Right cardiac atrium (tissue), 5 donors: ENCODE measurements around the gene DCTN4. TPM values are rescaled to one million over a fixed set of nuclear protein-coding genes. Genes with fewer than 3 reads are reported as not detected.

Experiments used
- ATAC-seq, 2 donors: fragments of 200-7000 bp; cut with Tn5 transposase; one replicate each; pipeline versions ENCODE4 v1.8.0 to v1.9.1; 2020; ENCODE audit warnings: moderate library complexity in 2 of 2, mild to moderate bottlenecking in 1 of 2
- DNase-seq, 3 donors: peaks; one replicate each; pipeline ENCODE4 v3.0.0-alpha.2; 2020
- H3K27ac ChIP-seq: one replicate; pipeline ENCODE4 v1.5.1; 2013; ENCODE audit warnings: mild to moderate bottlenecking, low read length, control low read depth, moderate library complexity
- H3K27me3 ChIP-seq: one replicate; pipeline ENCODE4 v1.6.1; 2013; ENCODE audit not compliant: control insufficient read depth, insufficient read depth
- H3K4me1 ChIP-seq: one replicate; pipeline ENCODE4 v1.6.1; 2013; ENCODE audit warnings: low read length; ENCODE audit not compliant: control insufficient read depth, insufficient read depth
- H3K4me3 ChIP-seq: one replicate; pipeline ENCODE4 v1.5.1; 2013; ENCODE audit warnings: low read length, control low read depth
- H3K9me3 ChIP-seq: one replicate; pipeline ENCODE4 v1.6.1; 2013; ENCODE audit warnings: low read length; ENCODE audit not compliant: control insufficient read depth
- WGBS: extraction: QIAGEN DNeasy Blood & Tissue Kit; methylation state at CpG from one replicate; pipeline ENCODE4 v1.1.7; 2013; 5-methylcytosine and 5-hydroxymethylcytosine counted together
- intact Hi-C, 4 donors: fragments of 100-400 bp; cut with DNase I; formaldehyde crosslinking; loops; one replicate each; pipeline versions ENCODE4 v1.11.0 to v1.14.0; 2022 to 2023
- polyA plus RNA-seq: library from polyadenylated mRNA; stranded (reverse); fragments of 200-250 nt; gene quantifications from one replicate; pipeline ENCODE4 v1.2.3, GENCODE V29; 2013
- total RNA-seq, 4 donors: library from RNA; stranded (reverse); fragmentation: NEBNext Ultra II Directional; extraction: Animal tissue kit (Norgen Biotek cat#: 25700); gene quantifications; one replicate each; pipeline ENCODE4 v1.2.1, GENCODE V29; 2021
- donor health status: healthy with polysubstance abuse.
- donor health status: DM: no; HTN: yes; CAD: no.
- donor health status: DM: no; HTN: no; CAD: no.
- donor health status: DM: no; HTN: yes; CAD: no; lungs with severe emphysema.
- donor health status: DM: yes; HTN: yes; CAD: no.

The DCTN4 gene
- total and polyA plus RNA-seq, 5 donors = 22.7 to 51.6 (median 44.5) TPM

DNA sequence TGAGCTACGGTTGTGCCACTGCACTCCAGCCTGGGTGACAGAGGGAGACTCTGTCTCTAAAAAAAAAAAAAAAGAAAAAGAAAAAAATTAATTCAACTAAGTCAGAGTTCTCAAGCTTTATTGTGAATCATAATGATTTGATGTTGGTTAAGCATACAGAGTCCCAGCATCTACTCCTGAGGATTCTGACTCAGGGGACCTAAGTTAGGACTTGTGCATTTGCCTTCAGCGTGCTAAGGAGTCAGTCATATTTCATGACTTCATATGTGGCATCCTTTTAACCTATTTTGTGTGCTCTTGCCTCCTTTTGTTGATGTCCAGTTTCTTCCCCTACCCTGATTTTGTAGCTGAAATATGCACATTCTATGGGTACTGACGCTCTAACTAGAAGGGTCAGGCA lies 94.9 kb downstream of the DCTN4 start:
- Histone ChIP-seq H3K4me3 (no peak overlapping the region), H3K27ac (no peak overlapping the region), H3K4me1 (peaks cover 7% of the 10 kb centered on the region), H3K9me3 (no peaks in the 10 kb centered on the region), H3K27me3 (no peaks in the 10 kb centered on the region)
- WGBS = 93% methylated on average over 3 of the region's 3 CpGs
- no peak for DNase-seq
- ATAC-seq = no peak
- intact Hi-C loops = no loop called here

DNA sequence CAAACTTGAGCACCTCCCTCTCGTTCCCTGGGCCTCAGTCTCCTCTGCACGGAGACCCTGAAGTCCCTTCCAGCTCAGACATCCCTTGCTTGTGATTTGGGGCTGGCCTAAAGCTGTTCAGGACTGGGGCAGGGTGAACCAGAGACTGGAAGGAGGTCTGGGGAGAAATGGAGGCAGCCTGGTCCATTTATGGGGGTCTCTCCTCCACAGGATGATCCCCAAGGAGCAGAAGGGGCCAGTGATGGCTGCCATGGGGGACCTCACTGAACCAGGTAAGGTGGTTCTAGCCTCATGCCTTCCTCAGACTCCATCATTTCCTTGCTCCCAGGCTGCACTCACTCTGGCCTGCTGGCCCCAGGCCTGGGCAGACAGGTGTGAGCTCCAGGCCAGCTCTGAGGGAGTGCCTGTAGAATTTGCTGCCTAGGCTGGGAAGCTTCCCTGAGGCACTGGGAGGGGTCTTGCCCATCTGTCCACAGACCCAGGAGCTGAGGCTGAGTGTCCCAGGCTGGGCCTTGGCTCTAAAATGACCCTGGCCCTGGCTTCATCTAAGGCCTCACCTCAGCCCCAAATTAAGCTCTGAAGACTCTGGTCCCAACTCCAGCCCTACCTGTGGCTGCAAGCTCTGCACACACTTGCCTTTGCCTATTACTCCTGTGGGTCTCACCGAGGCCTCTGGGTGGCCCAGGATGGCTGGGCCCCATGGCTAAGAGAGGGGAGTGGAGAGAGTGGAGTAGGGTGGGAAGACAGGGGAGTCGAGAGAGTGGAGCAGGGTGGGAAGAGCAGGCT lies 95.9 kb downstream of the DCTN4 start:
- Histone ChIP-seq H3K27me3 (no peaks in the 10 kb centered on the region), H3K27ac (no peak overlapping the region), H3K9me3 (no peaks in the 10 kb centered on the region), H3K4me3 (no peak overlapping the region), H3K4me1 (peaks cover 13% of the 10 kb centered on the region)
- 80% methylated on average over 4 of the region's 4 CpGs for WGBS
- DNase-seq (no peak), ATAC-seq (no peak)
- intact Hi-C loops = no loop called here

- Histone ChIP-seq H3K4me1 (peaks cover 13% of the 10 kb centered on the region), H3K27me3 (no peaks in the 10 kb centered on the region), H3K9me3 (no peaks in the 10 kb centered on the region), H3K4me3 (no peak overlapping the region), H3K27ac (no peak overlapping the region)
- 91% methylated on average over 10 of the region's 10 CpGs for WGBS
- DNase-seq (no peak), ATAC-seq (no peak)
- intact Hi-C loops = no loop called here
These were observed 96.8 kb downstream of the DCTN4 start for GRCh38 chr5:150661821-150662596.

GRCh38 chr5:150661086-150661485 lies 97.7 kb downstream of the DCTN4 start, which contains the start of gene MYOZ3:
Gene MYOZ3 (plus strand): TSS chr5:150661251. CDS start chr5:150662942, 1,691 bp downstream.
- Histone ChIP-seq H3K4me1 (peaks cover 13% of the 10 kb centered on the region), H3K4me3 (no peak within 1 kb of the TSS), H3K27me3 (no peaks in the 10 kb centered on the region), H3K9me3 (no peaks in the 10 kb centered on the region), H3K27ac (peak within 1 kb of the TSS; percentile 40)
- WGBS = 69% methylated on average over 7 of the region's 7 CpGs
- DNase-seq (peak in 1 of 3 donors; percentile 48), ATAC-seq (no peak)
- intact Hi-C loops = no loop called here

DNA sequence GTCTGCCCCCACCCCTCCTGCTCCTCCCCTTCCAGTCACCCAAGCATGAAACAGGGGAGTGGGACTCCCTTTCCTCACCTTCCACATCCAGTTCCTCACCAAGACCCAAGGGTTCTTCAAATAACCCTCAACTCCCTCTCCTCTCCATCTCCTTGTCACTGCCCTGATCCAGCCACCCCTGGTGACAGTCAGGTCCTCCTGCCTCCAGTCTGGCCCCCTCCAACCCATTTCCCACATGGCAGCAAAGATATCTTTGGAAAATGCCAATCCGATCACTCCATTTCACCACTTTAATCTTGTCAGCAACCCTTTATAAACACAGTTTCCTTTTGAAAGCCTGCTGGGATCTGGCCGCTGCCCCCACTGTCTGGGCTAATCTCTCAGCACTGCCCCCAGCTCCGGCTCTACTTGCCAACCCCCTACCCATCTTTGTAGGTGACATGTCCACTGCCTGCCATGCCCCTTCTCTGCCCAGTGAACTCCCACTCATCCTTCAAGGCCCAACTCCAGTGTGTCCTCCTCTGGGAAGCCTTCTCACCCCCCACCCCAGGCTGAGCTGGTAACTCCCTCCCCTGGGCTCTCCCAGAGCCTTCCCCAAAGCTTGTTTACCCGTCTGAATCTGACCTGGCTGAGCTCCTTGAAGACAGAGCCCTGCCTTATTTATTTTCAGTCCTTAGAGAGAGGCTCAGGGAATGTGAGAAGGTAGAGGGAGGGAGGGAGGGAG lies 98.5 kb downstream of the DCTN4 start:
- WGBS = 29% methylated on average over 4 of the region's 4 CpGs
- Histone ChIP-seq H3K27me3 (no peaks in the 10 kb centered on the region), H3K27ac (peak overlapping the region; percentile 40), H3K9me3 (no peaks in the 10 kb centered on the region), H3K4me1 (peaks cover 13% of the 10 kb centered on the region), H3K4me3 (no peak overlapping the region)
- DNase-seq (peak in 1 of 3 donors; percentile 60), ATAC-seq (no peak)
- intact Hi-C loops = no loop called here

DNA sequence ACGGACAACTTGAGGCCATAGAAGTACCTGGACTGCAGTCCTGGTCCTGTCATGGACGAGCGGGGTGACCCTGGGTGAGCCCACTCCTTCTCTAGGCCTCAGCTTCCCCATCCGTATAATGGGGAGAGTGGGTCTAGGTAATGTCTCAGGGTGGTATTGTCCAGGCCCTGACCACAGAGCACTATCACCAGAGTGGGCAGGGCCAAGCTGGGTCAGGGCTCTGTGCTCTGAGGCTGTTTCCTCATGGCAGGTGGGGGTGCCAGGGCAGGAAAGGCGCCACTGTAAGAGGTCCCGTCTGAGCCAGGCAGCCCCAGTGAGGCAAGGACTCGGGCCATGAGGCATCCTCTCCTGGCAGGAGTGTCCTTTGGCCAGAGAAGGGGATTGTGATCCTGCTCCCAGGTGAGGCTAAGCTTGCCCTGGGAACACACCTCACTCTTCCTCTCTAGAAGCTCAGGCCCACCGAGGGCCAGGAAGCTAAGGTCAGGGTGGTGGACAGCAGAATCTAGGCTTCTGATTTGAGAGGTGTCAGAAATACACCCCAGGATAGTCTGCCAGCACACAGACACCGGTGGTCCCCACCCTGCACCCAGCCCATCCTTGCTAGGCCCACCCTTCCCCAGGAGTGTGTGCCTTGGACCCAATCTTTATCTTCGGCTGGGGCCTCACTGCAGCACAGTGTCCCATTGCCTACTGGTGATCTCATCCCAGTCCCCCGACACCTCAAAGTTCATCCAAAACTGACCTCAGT lies 99.3 kb downstream of the DCTN4 start:
- Histone ChIP-seq H3K27ac (no peak overlapping the region), H3K4me3 (no peak overlapping the region), H3K27me3 (no peaks in the 10 kb centered on the region), H3K4me1 (peaks cover 13% of the 10 kb centered on the region), H3K9me3 (no peaks in the 10 kb centered on the region)
- ATAC-seq = peak; percentile 1 to 15
- 67% methylated on average over 11 of the region's 11 CpGs for WGBS
- DNase-seq = peak in 1 of 3 donors; percentile 64
- intact Hi-C loops = loop anchor here (5.0 to 10.0 kb wide), 3 partner anchors 65 to 97 kb away; no protein-coding TSS in a partner anchor

DNA sequence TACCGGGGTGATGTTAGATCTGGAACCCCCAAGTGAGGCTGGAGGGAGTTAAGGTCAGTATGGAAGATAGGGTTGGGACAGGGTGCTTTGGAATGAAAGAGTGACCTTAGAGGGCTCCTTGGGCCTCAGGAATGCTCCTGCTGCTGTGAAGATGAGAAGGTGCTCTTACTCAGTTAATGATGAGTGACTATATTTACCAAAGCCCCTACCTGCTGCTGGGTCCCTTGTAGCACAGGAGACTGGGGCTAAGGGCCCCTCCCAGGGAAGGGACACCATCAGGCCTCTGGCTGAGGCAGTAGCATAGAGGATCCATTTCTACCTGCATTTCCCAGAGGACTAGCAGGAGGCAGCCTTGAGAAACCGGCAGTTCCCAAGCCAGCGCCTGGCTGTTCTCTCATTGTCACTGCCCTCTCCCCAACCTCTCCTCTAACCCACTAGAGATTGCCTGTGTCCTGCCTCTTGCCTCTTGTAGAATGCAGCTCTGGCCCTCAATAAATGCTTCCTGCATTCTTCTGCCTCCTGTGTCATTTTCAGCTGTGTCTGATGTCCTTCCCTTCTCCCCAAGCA lies 100.0 kb downstream of the DCTN4 start:
- intact Hi-C loops = loop anchor here (5.0 to 10.0 kb wide), 3 partner anchors 64 to 96 kb away; no protein-coding TSS in a partner anchor
- DNase-seq = peak in 1 of 3 donors; percentile 58
- peak in 1 of 2 donors; percentile 0 for ATAC-seq
- peaks cover 13% of the 10 kb centered on the region for H3K4me1 ChIP-seq
- H3K27me3 ChIP-seq = no peaks in the 10 kb centered on the region
- H3K9me3 ChIP-seq = no peaks in the 10 kb centered on the region
- WGBS = 43% methylated on average over 3 of the region's 3 CpGs
- H3K4me3 ChIP-seq = no peak overlapping the region
- peak overlapping the region; percentile 54 for H3K27ac ChIP-seq

Other genes starting within 250 kb of the DCTN4 start
- gene SYNPO, start 118.4 kb downstream of the DCTN4 start, total RNA-seq = 100 to 1,000 TPM; 552 to 675 (median 584) TPM
- gene SYNPO, start 118.4 kb downstream of the DCTN4 start, polyA plus RNA-seq = 625 TPM
- 1 to 10 TPM; 4.0 to 9.3 (median 5.2) TPM for gene MYOZ3, start 97.8 kb downstream of the DCTN4 start, total RNA-seq
- gene MYOZ3, start 97.8 kb downstream of the DCTN4 start, polyA plus RNA-seq = 3.3 TPM
- gene RBM22, start 58.0 kb downstream of the DCTN4 start, total RNA-seq = 10 to 100 TPM; 25.1 to 30.8 (median 26.4) TPM
- 19.3 TPM for gene RBM22, start 58.0 kb downstream of the DCTN4 start, polyA plus RNA-seq
- gene SMIM3, start 19.7 kb upstream of the DCTN4 start, total RNA-seq = 10 to 100 TPM; 16.3 to 33.5 (median 19.9) TPM
- gene SMIM3, start 19.7 kb upstream of the DCTN4 start, polyA plus RNA-seq = 22.9 TPM
- not detected for gene IRGM, start 87.5 kb upstream of the DCTN4 start, total RNA-seq
- gene IRGM, start 87.5 kb upstream of the DCTN4 start, polyA plus RNA-seq = not detected
- gene ZNF300, start 146.0 kb upstream of the DCTN4 start, total RNA-seq = 1 to 10 TPM; 1.4 to 2.5 (median 1.6) TPM
- gene ZNF300, start 146.0 kb upstream of the DCTN4 start, polyA plus RNA-seq = 1.6 TPM